22Rv1 (cell line): ENCODE data around the gene ITSN2.
A peak's percentile ranks its signal among the peaks of the same experiment; 100 is the strongest.

ENCODE experiments used
- H3K27ac ChIP-seq: fragments of 450-650 bp; 2 replicates; pipeline ENCODE4 v1.5.1; 2017
- CTCF ChIP-seq: fragments of 450-650 bp; IDR thresholded peaks from 2 replicates; pipeline ENCODE4 v1.5.1; 2017; ENCODE audit warnings: mild to moderate bottlenecking
- ZFX ChIP-seq: fragments of 450-650 bp; IDR thresholded peaks from 2 replicates; pipeline ENCODE4 v1.6.1; 2017; ENCODE audit warnings: antibody characterized with exemption, borderline replicate concordance

ITSN2 gene

GRCh38 chr2:24179683-24180082, 180.7 kb downstream of the ITSN2 start:
- no peak for TF ChIP-seq ZFX
- TF ChIP-seq CTCF, result no peak
- no peak overlapping the region for H3K27ac ChIP-seq

- TF ChIP-seq CTCF (no peak), ZFX (no peak)
- H3K27ac ChIP-seq, result no peak overlapping the region
These were observed 184.0 kb downstream of the ITSN2 start for GRCh38 chr2:24176326-24176725.

GRCh38 chr2:24175631-24176187, 184.6 kb downstream of the ITSN2 start:
- TF ChIP-seq CTCF (no peak), ZFX (no peak)
- no peak overlapping the region for H3K27ac ChIP-seq

GRCh38 chr2:24174851-24175277, 185.5 kb downstream of the ITSN2 start, which contains the start of gene FAM228A:
Gene FAM228A, plus strand, starts transcription at chr2:24175053. Its CDS starts 428 bp downstream, at chr2:24175481.
- H3K27ac ChIP-seq, result no peak within 1 kb of the TSS
- TF ChIP-seq ZFX (no peak), CTCF (no peak)

- H3K27ac ChIP-seq, result no peak overlapping the region
- TF ChIP-seq CTCF, result no peak
- no peak for TF ChIP-seq ZFX
These were observed 191.3 kb downstream of the ITSN2 start for GRCh38 chr2:24169023-24169422.

GRCh38 chr2:24164416-24164973, 195.8 kb downstream of the ITSN2 start:
- no peak overlapping the region for H3K27ac ChIP-seq
- TF ChIP-seq ZFX (no peak), CTCF (peak; percentile 73)

- no peak for TF ChIP-seq CTCF
- no peak for TF ChIP-seq ZFX
- no peak overlapping the region for H3K27ac ChIP-seq
These were observed 196.7 kb downstream of the ITSN2 start for GRCh38 chr2:24163601-24164000.
